VCaP (cell line): Measurements from ENCODE around the gene SYPL1.

Source experiments
- H3K27ac ChIP-seq: fragments of 450-650 bp; 2 replicates; pipeline ENCODE4 v1.5.1; 2017
- CTCF ChIP-seq: fragments of 450-650 bp; conservative IDR thresholded peaks from 2 replicates; pipeline ENCODE4 v1.5.1; 2017; ENCODE audit warnings: mild to moderate bottlenecking, moderate library complexity

SYPL1 gene

GRCh38 chr7:106089647-106090046 is 22.5 kb downstream of the SYPL1 start:
- no peak overlapping the region for H3K27ac ChIP-seq
- TF ChIP-seq CTCF: no peak

- no peak for TF ChIP-seq CTCF
- no peak overlapping the region for H3K27ac ChIP-seq
Measured at GRCh38 chr7:106088014-106088413, 24.1 kb downstream of the SYPL1 start.

GRCh38 chr7:106086062-106086461 is 26.1 kb downstream of the SYPL1 start:
- no peak for TF ChIP-seq CTCF
- no peak overlapping the region for H3K27ac ChIP-seq

GRCh38 chr7:106085015-106085414 is 27.1 kb downstream of the SYPL1 start:
- H3K27ac ChIP-seq: no peak overlapping the region
- TF ChIP-seq CTCF: no peak

- TF ChIP-seq CTCF: no peak
- no peak overlapping the region for H3K27ac ChIP-seq
Measured at GRCh38 chr7:106083717-106084116, 28.4 kb downstream of the SYPL1 start.

- no peak overlapping the region for H3K27ac ChIP-seq
- no peak for TF ChIP-seq CTCF
Measured at GRCh38 chr7:106082087-106082854, 29.8 kb downstream of the SYPL1 start.

- H3K27ac ChIP-seq: no peak overlapping the region
- no peak for TF ChIP-seq CTCF
Measured at GRCh38 chr7:106080300-106080987, 31.7 kb downstream of the SYPL1 start.
